ENCODE data around the gene ZNF557. TPM values are rescaled to one million over a fixed set of nuclear protein-coding genes. Genes with fewer than 3 reads are reported as not detected.

The ZNF557 gene
- total RNA-seq, 2 experiments from 2014 or later: 4.7 to 5.6 TPM

Other genes with a start within 250 kb of the ZNF557 start
- gene ADGRE1, start 182.1 kb upstream of the ZNF557 start, total RNA-seq: 10 to 100 TPM in 1 of 2 experiments, 1 to 10 TPM in 1; 9.1 to 11.2 TPM
- gene MBD3L2B, start 48.3 kb upstream of the ZNF557 start, total RNA-seq: not detected
- not detected for gene MBD3L5, start 39.1 kb upstream of the ZNF557 start, total RNA-seq
- not detected for gene MBD3L4, start 29.5 kb upstream of the ZNF557 start, total RNA-seq
- not detected for gene MBD3L2, start 20.4 kb upstream of the ZNF557 start, total RNA-seq
- gene MBD3L3, start 11.0 kb upstream of the ZNF557 start, total RNA-seq: not detected
- gene INSR, start 224.7 kb downstream of the ZNF557 start, total RNA-seq: 1 to 10 TPM; 3.7 to 3.9 TPM

All from activated naive CD4-positive, alpha-beta T cell treated with anti-CD3 and anti-CD28 coated beads for 36 hours (primary cell).